ENCODE data around the gene FZD10. TPM values are rescaled to one million over a fixed set of nuclear protein-coding genes. Genes with fewer than 3 reads are reported as not detected.

FZD10 gene
- total and polyA plus RNA-seq, 8 donors = 0.12 to 3.2 (median 0.72) TPM; not detected in 3

- H3K27ac ChIP-seq = no peak overlapping the region
- intact Hi-C loops (cut with DNase I; ENCODE audit: low total_unique reads) = no loop called here
- H3K4me1 ChIP-seq = no peaks in the 10 kb centered on the region
- TF ChIP-seq POLR2AphosphoS5 (IDR thresholded peaks at IDR 0.05) = no peak
- no peak for TF ChIP-seq POLR2A (IDR thresholded peaks at IDR 0.05)
- TF ChIP-seq EP300 (IDR thresholded peaks at IDR 0.05) = no peak
- TF ChIP-seq CTCF (IDR thresholded peaks at IDR 0.05) = no peak
- no peaks in the 10 kb centered on the region for H3K9me3 ChIP-seq
- H3K4me3 ChIP-seq = no peak overlapping the region
- H3K36me3 ChIP-seq = no peaks in the 10 kb centered on the region
- DNase-seq = no peak
- WGBS, 5 donors = 71 to 74% (median 72%) methylated on average over 14 to 18 of the region's 18 CpGs
- H3K27me3 ChIP-seq = peaks cover 0 to 47% (median 0%) of the 10 kb centered on the region in 3 donors
These were observed 20.2 kb upstream of the FZD10 start for GRCh38 chr12:130141901-130142683.

GRCh38 chr12:130142736-130143135, 19.5 kb upstream of the FZD10 start:
- DNase-seq = no peak
- Histone ChIP-seq H3K27ac (no peak overlapping the region), H3K9me3 (no peaks in the 10 kb centered on the region), H3K27me3 (peaks cover 0 to 42% (median 0%) of the 10 kb centered on the region in 3 donors), H3K4me1 (no peaks in the 10 kb centered on the region), H3K4me3 (no peak overlapping the region), H3K36me3 (no peaks in the 10 kb centered on the region)
- intact Hi-C loops (cut with DNase I; ENCODE audit: low total_unique reads) = no loop called here
- TF ChIP-seq EP300 (IDR thresholded peaks at IDR 0.05) = no peak
- no peak for TF ChIP-seq CTCF (IDR thresholded peaks at IDR 0.05)
- no peak for TF ChIP-seq POLR2A (IDR thresholded peaks at IDR 0.05)
- no peak for TF ChIP-seq POLR2AphosphoS5 (IDR thresholded peaks at IDR 0.05)
- 71 to 79% (median 76%) methylated on average over 10 to 14 of the region's 14 CpGs for whole genome bisulfite sequencing, 5 donors

GRCh38 chr12:130143136-130143535, 19.1 kb upstream of the FZD10 start:
- H3K9me3 ChIP-seq = no peaks in the 10 kb centered on the region
- TF ChIP-seq CTCF (IDR thresholded peaks at IDR 0.05) = no peak
- no peak for TF ChIP-seq POLR2AphosphoS5 (IDR thresholded peaks at IDR 0.05)
- WGBS, 5 donors = 82 to 86% (median 83%) methylated on average over 9 of the region's 9 CpGs
- no peaks in the 10 kb centered on the region for H3K36me3 ChIP-seq
- no peak for DNase-seq
- no peaks in the 10 kb centered on the region for H3K4me1 ChIP-seq
- no peak overlapping the region for H3K27ac ChIP-seq
- H3K4me3 ChIP-seq = no peak overlapping the region
- intact Hi-C loops (cut with DNase I; ENCODE audit: low total_unique reads) = no loop called here
- peaks cover 0 to 42% (median 0%) of the 10 kb centered on the region in 3 donors for H3K27me3 ChIP-seq

GRCh38 chr12:130144256-130144655, 18.0 kb upstream of the FZD10 start:
- TF ChIP-seq EP300 (IDR thresholded peaks at IDR 0.05) = no peak
- H3K4me3 ChIP-seq = no peak overlapping the region
- H3K27ac ChIP-seq = no peak overlapping the region
- intact Hi-C loops (cut with DNase I; ENCODE audit: low total_unique reads) = no loop called here
- peaks cover 0 to 32% (median 0%) of the 10 kb centered on the region in 3 donors for H3K27me3 ChIP-seq
- 88 to 92% (median 91%) methylated on average over 10 of the region's 10 CpGs for WGBS, 5 donors
- H3K4me1 ChIP-seq = no peaks in the 10 kb centered on the region
- peaks cover 0 to 5% (median 0%) of the 10 kb centered on the region in 4 donors for H3K9me3 ChIP-seq
- DNase-seq = no peak
- H3K36me3 ChIP-seq = no peaks in the 10 kb centered on the region

GRCh38 chr12:130145731-130146130, 16.5 kb upstream of the FZD10 start:
- H3K27ac ChIP-seq = no peak overlapping the region
- H3K4me1 ChIP-seq = no peaks in the 10 kb centered on the region
- no peak overlapping the region for H3K4me3 ChIP-seq
- no peak for DNase-seq
- intact Hi-C loops (cut with DNase I; ENCODE audit: low total_unique reads) = no loop called here
- H3K27me3 ChIP-seq = peaks cover 0 to 38% (median 0%) of the 10 kb centered on the region in 3 donors
- 58 to 69% (median 66%) methylated on average over 13 of the region's 13 CpGs for WGBS, 5 donors
- H3K36me3 ChIP-seq = no peaks in the 10 kb centered on the region
- no peak for TF ChIP-seq POLR2A (IDR thresholded peaks at IDR 0.05)
- no peak for TF ChIP-seq CTCF (IDR thresholded peaks at IDR 0.05)
- TF ChIP-seq EP300 (IDR thresholded peaks at IDR 0.05) = no peak
- TF ChIP-seq POLR2AphosphoS5 (IDR thresholded peaks at IDR 0.05) = no peak
- H3K9me3 ChIP-seq = peaks cover 0 to 5% (median 0%) of the 10 kb centered on the region in 4 donors
